ENCODE measurements around the gene RPS15.
A peak's percentile ranks its signal among the peaks of the same experiment; 100 is the strongest.

RPS15 gene

GRCh38 chr19:1425902-1426301 lies 12.3 kb upstream of the RPS15 start:
- Mint-ChIP-seq H3K4me3 (no peak overlapping the region), H3K36me3 (ENCODE audit: low read depth) (peaks cover 38% of the 10 kb centered on the region), H3K9me3 (no peaks in the 10 kb centered on the region), H3K27me3 (ENCODE audit: low read depth) (no peaks in the 10 kb centered on the region), H3K27ac (peak overlapping the region in 2 of 3 experiments; percentile 31 to 80), H3K4me1 (peaks cover 39% of the 10 kb centered on the region)
- no peak for TF ChIP-seq CTCF (IDR thresholded peaks at IDR 0.05; ENCODE audit: unreplicated experiment in 3 of 3)

- H3K4me1 Mint-ChIP-seq: peaks cover 35% of the 10 kb centered on the region
- H3K27me3 Mint-ChIP-seq (ENCODE audit: low read depth): no peaks in the 10 kb centered on the region
- H3K9me3 Mint-ChIP-seq: no peaks in the 10 kb centered on the region
These were observed 11.5 kb upstream of the RPS15 start for GRCh38 chr19:1426736-1427135.

GRCh38 chr19:1427221-1427920 lies 10.8 kb upstream of the RPS15 start:
- no peak overlapping the region for H3K4me3 Mint-ChIP-seq
- no peak overlapping the region for H3K27ac Mint-ChIP-seq
- H3K27me3 Mint-ChIP-seq (ENCODE audit: low read depth): no peaks in the 10 kb centered on the region
- peaks cover 38% of the 10 kb centered on the region for H3K36me3 Mint-ChIP-seq (ENCODE audit: low read depth)
- no peak for TF ChIP-seq CTCF (IDR thresholded peaks at IDR 0.05; ENCODE audit: unreplicated experiment in 3 of 3)
- H3K4me1 Mint-ChIP-seq: peaks cover 32% of the 10 kb centered on the region
- H3K9me3 Mint-ChIP-seq: no peaks in the 10 kb centered on the region

More at GRCh38 chr19:1426736-1427135, 11.5 kb upstream of the RPS15 start:
- Mint-ChIP-seq H3K36me3 (ENCODE audit: low read depth) (peaks cover 38% of the 10 kb centered on the region), H3K27ac (no peak overlapping the region), H3K4me3 (no peak overlapping the region)
- TF ChIP-seq CTCF (IDR thresholded peaks at IDR 0.05; ENCODE audit: unreplicated experiment in 3 of 3): no peak

GRCh38 chr19:1428738-1429391 lies 9.3 kb upstream of the RPS15 start:
- H3K4me3 Mint-ChIP-seq: no peak overlapping the region
- peaks cover 24% of the 10 kb centered on the region for H3K36me3 Mint-ChIP-seq (ENCODE audit: low read depth)
- TF ChIP-seq CTCF (IDR thresholded peaks at IDR 0.05; ENCODE audit: unreplicated experiment in 3 of 3): no peak
- H3K4me1 Mint-ChIP-seq: peaks cover 17% of the 10 kb centered on the region
- H3K27ac Mint-ChIP-seq: no peak overlapping the region
- no peaks in the 10 kb centered on the region for H3K27me3 Mint-ChIP-seq (ENCODE audit: low read depth)
- no peaks in the 10 kb centered on the region for H3K9me3 Mint-ChIP-seq

GRCh38 chr19:1429750-1430149 lies 8.4 kb upstream of the RPS15 start:
- no peaks in the 10 kb centered on the region for H3K9me3 Mint-ChIP-seq
- no peak overlapping the region for H3K4me3 Mint-ChIP-seq
- no peak for TF ChIP-seq CTCF (IDR thresholded peaks at IDR 0.05; ENCODE audit: unreplicated experiment in 3 of 3)
- no peaks in the 10 kb centered on the region for H3K27me3 Mint-ChIP-seq (ENCODE audit: low read depth)
- peak overlapping the region in 1 of 3 experiments; percentile 38 for H3K27ac Mint-ChIP-seq
- peaks cover 20% of the 10 kb centered on the region for H3K36me3 Mint-ChIP-seq (ENCODE audit: low read depth)
- H3K4me1 Mint-ChIP-seq: peaks cover 12% of the 10 kb centered on the region

- Mint-ChIP-seq H3K4me3 (no peak overlapping the region), H3K9me3 (no peaks in the 10 kb centered on the region), H3K27ac (no peak overlapping the region), H3K36me3 (ENCODE audit: low read depth) (peaks cover 17% of the 10 kb centered on the region), H3K27me3 (ENCODE audit: low read depth) (no peaks in the 10 kb centered on the region), H3K4me1 (peaks cover 7% of the 10 kb centered on the region)
- no peak for TF ChIP-seq CTCF (IDR thresholded peaks at IDR 0.05; ENCODE audit: unreplicated experiment in 3 of 3)
These were observed 8.0 kb upstream of the RPS15 start for GRCh38 chr19:1430246-1430645.

Data from nephron (organoid).